Measurements from ENCODE around the gene MKLN1. TPM values are rescaled to one million over a fixed set of nuclear protein-coding genes. Genes with fewer than 3 reads are reported as not detected.

Gene MKLN1
- 10 to 100 TPM in 11 of 12 donors, not detected in 1; 20.4 to 43.8 (median 28.4) TPM for polyA plus RNA-seq (ENCODE audit: insufficient read length in 12 of 12)
- long read RNA-seq, donor 1, full-length matches to known transcripts: 9 of 14 reads
- long read RNA-seq, donor 1, partial matches to known transcripts: 5 of 14 reads
- long read RNA-seq, donor 1, other reads (novel, unspliced or antisense): 0 of 14 reads
- long read RNA-seq, donor 2, full-length matches to known transcripts: 5 of 5 reads
- long read RNA-seq, donor 2, partial matches to known transcripts: 0 of 5 reads
- long read RNA-seq, donor 2, other reads (novel, unspliced or antisense): 0 of 5 reads
- long read RNA-seq, donor 3, full-length matches to known transcripts: 4 of 4 reads
- long read RNA-seq, donor 3, partial matches to known transcripts: 0 of 4 reads
- long read RNA-seq, donor 3, other reads (novel, unspliced or antisense): 0 of 4 reads
- long read RNA-seq, donor 4, full-length matches to known transcripts: 3 of 3 reads
- long read RNA-seq, donor 4, partial matches to known transcripts: 0 of 3 reads
- long read RNA-seq, donor 4, other reads (novel, unspliced or antisense): 0 of 3 reads
- long read RNA-seq, donor 5, full-length matches to known transcripts: 8 of 147 reads
- long read RNA-seq, donor 5, partial matches to known transcripts: 122 of 147 reads
- long read RNA-seq, donor 5, other reads (novel, unspliced or antisense): 17 of 147 reads
- long read RNA-seq, donor 6, full-length matches to known transcripts: 1 of 28 reads
- long read RNA-seq, donor 6, partial matches to known transcripts: 27 of 28 reads
- long read RNA-seq, donor 6, other reads (novel, unspliced or antisense): 0 of 28 reads
- long read RNA-seq, donor 7, full-length matches to known transcripts: 3 of 3 reads
- long read RNA-seq, donor 7, partial matches to known transcripts: 0 of 3 reads
- long read RNA-seq, donor 7, other reads (novel, unspliced or antisense): 0 of 3 reads
- long read RNA-seq, donor 8, full-length matches to known transcripts: 3 of 92 reads
- long read RNA-seq, donor 8, partial matches to known transcripts: 76 of 92 reads
- long read RNA-seq, donor 8, other reads (novel, unspliced or antisense): 13 of 92 reads
- long read RNA-seq, donor 9, full-length matches to known transcripts: 2 of 36 reads
- long read RNA-seq, donor 9, partial matches to known transcripts: 34 of 36 reads
- long read RNA-seq, donor 9, other reads (novel, unspliced or antisense): 0 of 36 reads
- long read RNA-seq, donor 10, full-length matches to known transcripts: 3 of 3 reads
- long read RNA-seq, donor 10, partial matches to known transcripts: 0 of 3 reads
- long read RNA-seq, donor 10, other reads (novel, unspliced or antisense): 0 of 3 reads
- long read RNA-seq, donor 11, full-length matches to known transcripts: 4 of 67 reads
- long read RNA-seq, donor 11, partial matches to known transcripts: 58 of 67 reads
- long read RNA-seq, donor 11, other reads (novel, unspliced or antisense): 5 of 67 reads

GRCh38 chr7:131327626-131328376 is at the start of gene MKLN1:
TSS of gene MKLN1 (plus strand) at chr7:131327876. CDS start at chr7:131327900, 24 bp downstream.
- peak; percentile 92 for DNase-seq

- no peak for DNase-seq
Measured at GRCh38 chr7:131279044-131279443, 48.6 kb upstream of the MKLN1 start.

DNA sequence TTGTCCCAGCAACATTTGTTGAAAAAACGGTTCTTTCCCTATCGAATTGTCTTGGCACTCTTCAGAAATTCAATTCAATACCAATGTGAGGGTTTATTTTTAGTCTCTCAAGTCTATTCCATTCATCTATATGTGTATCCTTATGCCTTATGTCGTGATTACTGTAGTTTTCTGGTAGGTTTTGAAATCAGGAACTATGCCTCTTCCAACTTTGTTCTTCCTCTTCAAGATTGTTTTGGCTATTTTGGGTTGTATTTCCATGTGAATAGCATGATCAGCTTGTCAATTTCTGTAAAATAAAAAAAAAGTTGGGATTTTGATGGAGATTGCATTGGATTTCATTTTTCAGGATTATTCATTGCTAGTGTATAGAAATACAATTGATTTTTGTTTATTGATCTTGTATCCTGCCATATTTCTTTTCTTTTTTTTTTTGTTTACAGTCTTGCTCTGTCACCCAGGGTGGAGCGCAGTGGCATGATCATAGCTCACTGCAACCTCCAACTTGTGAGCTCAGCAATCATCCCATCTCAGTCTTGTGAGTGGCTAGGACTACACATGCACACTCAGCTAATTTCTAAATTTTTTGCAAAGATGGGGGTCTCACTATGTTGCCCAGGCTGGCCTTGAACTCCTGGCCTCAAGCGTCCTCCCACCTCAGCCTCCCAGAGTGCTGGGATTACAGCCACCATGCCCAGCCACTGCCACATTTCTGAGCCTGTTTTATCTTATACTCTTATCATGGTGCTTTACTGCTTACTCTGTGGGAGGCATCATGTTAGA is 46.2 kb upstream of the MKLN1 start:
- DNase-seq: no peak

DNA sequence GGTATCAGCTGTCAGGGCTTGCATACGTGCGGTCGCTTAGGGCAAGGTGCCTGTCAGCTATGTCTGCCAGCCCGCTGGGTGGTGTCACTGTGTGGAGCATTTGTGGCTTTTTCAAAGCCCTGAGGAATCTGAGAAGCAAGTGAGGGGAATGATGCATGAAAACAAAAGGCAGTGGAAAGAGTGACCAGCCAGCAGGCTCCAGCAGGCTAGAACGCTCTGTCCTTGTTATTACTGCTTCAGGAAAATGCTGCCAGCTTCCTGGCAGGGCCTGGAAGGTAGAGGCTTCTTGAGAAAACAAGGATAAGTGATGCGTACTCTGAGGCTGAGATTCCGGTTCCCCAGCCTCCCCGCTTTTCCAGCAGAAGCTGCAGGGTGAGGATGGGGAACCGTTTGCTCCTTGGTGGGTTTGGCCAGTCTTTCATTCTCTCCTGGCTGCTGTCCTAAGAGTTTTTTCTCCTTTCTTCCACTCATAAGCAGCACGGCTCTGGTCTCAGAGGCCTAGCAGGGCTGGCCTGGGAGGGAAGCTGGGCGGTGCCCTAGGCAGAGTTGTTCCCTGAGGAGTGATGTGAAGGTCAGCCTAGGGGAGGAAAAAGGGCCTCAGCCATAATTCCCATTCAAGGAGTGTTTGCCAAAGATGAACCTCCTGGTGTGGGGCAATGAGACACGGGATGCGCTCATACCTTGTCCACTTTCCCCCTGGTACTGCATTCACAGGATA is 42.8 kb upstream of the MKLN1 start:
- DNase-seq: no peak

DNA sequence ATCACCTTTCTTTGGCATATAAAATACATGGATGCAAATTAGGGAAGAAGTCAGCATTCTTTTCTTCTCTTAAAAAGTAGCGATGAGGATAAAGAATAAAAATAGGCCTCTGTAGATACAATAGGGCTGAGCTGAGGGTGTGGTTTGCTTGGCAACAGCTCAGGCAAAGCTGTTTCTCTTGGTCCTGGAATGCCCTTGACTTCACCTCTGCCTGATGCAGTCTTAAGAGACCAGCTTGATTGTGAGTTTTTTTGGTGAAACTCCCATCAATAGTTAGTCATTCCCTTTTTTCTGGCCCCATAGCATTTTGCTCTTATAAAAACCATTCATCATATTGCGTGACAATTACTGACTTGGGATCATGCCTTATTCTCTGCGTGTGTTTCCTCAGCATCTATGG is 42.1 kb upstream of the MKLN1 start:
- no peak for DNase-seq

DNA sequence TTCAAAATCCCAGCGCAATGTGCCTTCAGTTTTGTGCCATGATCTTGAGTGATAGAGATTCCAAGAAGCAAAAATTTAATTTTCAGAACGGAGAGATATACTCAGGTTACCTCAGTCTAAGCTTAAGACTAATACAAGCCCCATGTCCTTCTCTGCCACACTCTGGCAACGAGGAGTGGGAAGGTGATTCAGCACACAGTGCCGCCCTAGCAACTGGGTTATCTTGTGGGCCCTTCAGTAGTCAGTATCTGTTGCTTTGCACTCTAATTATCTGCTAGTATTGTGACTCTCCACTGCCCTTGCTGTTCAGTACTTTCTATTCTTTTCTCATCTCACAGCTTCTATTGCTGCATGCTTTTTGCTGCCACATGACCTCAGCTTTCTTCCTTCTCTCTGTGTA is 39.2 kb upstream of the MKLN1 start:
- DNase-seq: no peak

DNA sequence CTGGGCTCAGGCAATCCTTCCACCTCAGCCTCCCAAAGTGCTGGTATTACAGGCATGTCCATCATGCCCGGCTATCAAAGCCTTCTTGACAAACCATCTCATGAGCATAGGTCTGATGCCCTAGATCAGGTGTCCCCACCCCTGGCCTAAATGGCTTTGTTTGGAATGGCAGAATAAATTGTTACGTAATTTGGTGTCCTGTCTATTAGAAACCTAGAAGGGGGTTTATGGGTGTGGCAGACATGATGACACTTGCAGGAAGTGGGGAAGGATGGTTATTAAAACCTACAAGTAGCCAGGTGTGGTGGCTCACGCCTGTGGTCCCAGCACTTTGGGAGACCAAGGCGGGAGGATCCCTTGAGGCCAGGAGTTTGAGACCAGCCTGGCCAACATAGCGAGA is 38.6 kb upstream of the MKLN1 start:
- no peak for DNase-seq

GRCh38 chr7:131292141-131292905 is 35.4 kb upstream of the MKLN1 start:
- no peak for DNase-seq

GRCh38 chr7:131293018-131293417 is 34.7 kb upstream of the MKLN1 start:
- no peak for DNase-seq

GRCh38 chr7:131294553-131294952 is 33.1 kb upstream of the MKLN1 start:
- DNase-seq: no peak

- DNase-seq: no peak
Measured at GRCh38 chr7:131298608-131298992, 29.1 kb upstream of the MKLN1 start.

- DNase-seq: no peak
Measured at GRCh38 chr7:131299074-131299473, 28.6 kb upstream of the MKLN1 start.

GRCh38 chr7:131300078-131300477 is 27.6 kb upstream of the MKLN1 start:
- no peak for DNase-seq

DNA sequence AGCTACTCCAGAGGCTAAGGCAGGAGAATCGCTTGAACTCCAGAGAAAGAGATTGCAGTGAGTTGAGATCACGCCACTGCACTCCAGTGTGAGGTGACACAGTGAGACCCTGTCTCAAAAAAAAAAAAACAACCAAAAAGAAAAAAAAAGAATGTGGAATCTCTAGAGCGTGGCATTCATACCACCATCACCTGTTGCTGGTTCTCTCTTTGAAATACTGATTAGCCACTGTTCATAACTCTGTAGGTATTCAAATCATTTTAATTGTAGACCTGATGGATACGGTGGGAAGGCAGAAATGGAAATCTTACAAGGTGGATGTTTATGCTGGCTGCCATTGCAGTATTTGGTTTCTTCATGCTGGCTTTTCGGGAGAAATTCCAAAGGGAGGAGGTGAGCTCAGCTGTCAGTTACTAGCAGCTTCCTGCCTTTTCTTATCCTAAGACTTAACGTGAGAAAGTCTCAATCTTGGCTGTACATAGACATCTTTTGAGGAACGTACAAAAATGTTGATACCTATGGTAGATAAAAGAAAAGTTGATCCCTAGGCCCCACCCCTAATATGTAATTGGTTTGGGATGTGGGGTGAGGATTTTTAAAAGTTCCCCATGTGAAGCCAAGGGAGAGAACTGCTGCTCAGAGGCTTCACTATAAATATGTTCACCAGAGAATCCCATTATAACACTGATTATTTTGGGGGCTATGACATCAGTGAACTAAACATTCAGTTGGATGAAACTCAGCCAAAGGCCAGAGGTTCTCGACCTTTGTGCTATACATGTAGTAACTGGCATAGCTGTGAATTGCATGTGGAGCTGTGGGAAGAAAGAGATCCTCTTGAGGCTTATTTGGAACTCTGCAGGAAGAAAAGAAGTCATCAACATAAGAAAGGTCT is 26.9 kb upstream of the MKLN1 start:
- DNase-seq: no peak

DNA sequence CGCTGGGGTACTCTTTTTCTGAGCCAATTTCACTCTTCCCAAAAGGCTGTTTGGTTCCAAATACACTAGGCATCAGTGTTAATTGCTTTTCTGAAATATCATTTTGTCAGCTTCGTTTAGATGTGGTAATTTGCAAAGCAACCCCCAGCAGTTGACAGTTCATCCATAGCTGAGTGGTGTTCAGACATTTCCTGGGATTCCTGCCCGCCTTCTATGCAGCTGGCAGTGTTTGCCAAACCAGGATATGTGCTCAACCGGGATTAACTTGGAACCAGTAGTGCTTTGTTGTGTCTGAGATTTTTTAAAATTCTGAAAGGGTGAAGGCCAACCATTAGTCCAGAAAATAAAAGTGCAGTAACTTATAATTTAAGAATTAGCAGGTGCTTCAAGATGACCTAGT is 25.2 kb upstream of the MKLN1 start:
- DNase-seq: no peak

DNA sequence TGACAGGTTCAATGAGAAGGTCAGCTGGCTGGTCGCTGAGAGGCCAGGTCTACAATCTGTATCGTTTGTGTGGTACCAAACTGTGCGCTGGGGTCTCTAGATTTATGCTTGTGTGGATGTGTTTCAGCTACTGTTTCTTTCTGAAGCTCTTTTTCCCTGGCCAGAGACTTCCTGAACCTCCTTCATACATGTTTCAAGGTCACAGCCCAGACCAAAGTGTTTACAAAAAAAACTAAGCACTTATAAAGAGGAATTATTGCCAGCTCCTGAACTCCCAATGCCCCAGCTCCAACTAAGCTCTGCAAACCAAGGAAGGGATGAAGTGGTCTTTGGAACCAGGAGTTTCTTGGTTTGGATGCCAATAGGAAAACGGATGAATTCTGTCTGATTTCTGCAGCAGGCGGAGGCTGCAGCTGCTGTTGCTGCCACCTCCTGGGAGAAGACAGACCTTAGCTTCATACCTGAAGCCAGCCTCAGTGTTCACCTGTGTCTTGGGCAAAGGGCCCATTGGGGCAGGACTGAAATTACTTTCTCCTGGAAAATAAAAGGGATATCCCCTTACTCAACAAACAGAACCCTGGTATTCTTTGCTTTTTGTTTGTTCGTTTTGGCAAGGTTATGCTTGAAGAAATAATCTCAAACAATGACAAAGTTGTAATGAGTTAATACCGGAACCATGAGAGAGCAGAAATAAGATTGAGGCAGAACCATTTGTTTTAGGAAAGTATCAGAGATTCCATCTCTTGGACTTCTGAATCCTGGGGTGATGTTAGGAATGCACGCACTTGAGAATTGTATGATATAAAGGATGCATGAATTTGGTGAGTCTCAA is 24.6 kb upstream of the MKLN1 start:
- DNase-seq: no peak
